ENCODE results near the gene HNRNPM.

- TF ChIP-seq, protein P1, sequence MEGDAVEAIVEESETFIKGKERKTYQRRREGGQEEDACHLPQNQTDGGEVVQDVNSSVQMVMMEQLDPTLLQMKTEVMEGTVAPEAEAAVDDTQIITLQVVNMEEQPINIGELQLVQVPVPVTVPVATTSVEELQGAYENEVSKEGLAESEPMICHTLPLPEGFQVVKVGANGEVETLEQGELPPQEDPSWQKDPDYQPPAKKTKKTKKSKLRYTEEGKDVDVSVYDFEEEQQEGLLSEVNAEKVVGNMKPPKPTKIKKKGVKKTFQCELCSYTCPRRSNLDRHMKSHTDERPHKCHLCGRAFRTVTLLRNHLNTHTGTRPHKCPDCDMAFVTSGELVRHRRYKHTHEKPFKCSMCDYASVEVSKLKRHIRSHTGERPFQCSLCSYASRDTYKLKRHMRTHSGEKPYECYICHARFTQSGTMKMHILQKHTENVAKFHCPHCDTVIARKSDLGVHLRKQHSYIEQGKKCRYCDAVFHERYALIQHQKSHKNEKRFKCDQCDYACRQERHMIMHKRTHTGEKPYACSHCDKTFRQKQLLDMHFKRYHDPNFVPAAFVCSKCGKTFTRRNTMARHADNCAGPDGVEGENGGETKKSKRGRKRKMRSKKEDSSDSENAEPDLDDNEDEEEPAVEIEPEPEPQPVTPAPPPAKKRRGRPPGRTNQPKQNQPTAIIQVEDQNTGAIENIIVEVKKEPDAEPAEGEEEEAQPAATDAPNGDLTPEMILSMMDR (IDR thresholded peaks at IDR 0.05; ENCODE audit: borderline replicate concordance, extremely low read depth, low read length, poor library complexity, severe bottlenecking), result no peak
- TF ChIP-seq EZH2 (IDR thresholded peaks at IDR 0.05; ENCODE audit: borderline replicate concordance, low read depth, low read length, severe bottlenecking), result no peak
Measured at GRCh38 chr19:8451377-8451776, 6.6 kb downstream of the HNRNPM start.
